Duodenal mucosa (tissue), 2 donors: Measurements from ENCODE around the gene TNFAIP8.
A peak's percentile ranks its signal among the peaks of the same experiment; 100 is the strongest.
"Not testable (repeated sequence)": the region's sequence is repeated elsewhere in the genome, so short reads cannot be mapped to it uniquely, and the experiment has no call there.

Experiments used
- H3K27ac ChIP-seq: one replicate; pipeline ENCODE4 v1.7.0; 2013; ENCODE audit warnings: low read depth, low read length
- H3K27me3 ChIP-seq, 2 donors: one replicate each; pipeline ENCODE4 v1.7.0; 2013; ENCODE audit warnings: low read length in 2 of 2, control low read depth in 1 of 2; ENCODE audit not compliant: insufficient read depth in 2 of 2, control insufficient read depth in 1 of 2
- H3K36me3 ChIP-seq, 2 donors: one replicate each; pipeline ENCODE4 v1.7.0; 2013; ENCODE audit warnings: low read length in 2 of 2, control low read depth in 1 of 2; ENCODE audit not compliant: insufficient read depth in 2 of 2, control insufficient read depth in 1 of 2
- H3K4me1 ChIP-seq, 2 donors: one replicate each; pipeline ENCODE4 v1.7.0; 2013; ENCODE audit warnings: low read length in 2 of 2, control low read depth in 1 of 2; ENCODE audit not compliant: insufficient read depth in 2 of 2, control insufficient read depth in 1 of 2
- H3K4me3 ChIP-seq, 2 donors: one replicate each; pipeline ENCODE4 v1.7.0; 2013; ENCODE audit warnings: low read length in 2 of 2, low read depth in 1 of 2
- H3K9ac ChIP-seq, 2 donors: one replicate each; pipeline ENCODE4 v1.7.0; 2013; ENCODE audit warnings: low read length in 2 of 2, low read depth in 1 of 2
- H3K9me3 ChIP-seq, 2 donors: one replicate each; pipeline ENCODE4 v1.7.0; 2013; ENCODE audit warnings: low read length in 2 of 2, control low read depth in 1 of 2; ENCODE audit not compliant: control insufficient read depth in 1 of 2

TNFAIP8 gene

DNA sequence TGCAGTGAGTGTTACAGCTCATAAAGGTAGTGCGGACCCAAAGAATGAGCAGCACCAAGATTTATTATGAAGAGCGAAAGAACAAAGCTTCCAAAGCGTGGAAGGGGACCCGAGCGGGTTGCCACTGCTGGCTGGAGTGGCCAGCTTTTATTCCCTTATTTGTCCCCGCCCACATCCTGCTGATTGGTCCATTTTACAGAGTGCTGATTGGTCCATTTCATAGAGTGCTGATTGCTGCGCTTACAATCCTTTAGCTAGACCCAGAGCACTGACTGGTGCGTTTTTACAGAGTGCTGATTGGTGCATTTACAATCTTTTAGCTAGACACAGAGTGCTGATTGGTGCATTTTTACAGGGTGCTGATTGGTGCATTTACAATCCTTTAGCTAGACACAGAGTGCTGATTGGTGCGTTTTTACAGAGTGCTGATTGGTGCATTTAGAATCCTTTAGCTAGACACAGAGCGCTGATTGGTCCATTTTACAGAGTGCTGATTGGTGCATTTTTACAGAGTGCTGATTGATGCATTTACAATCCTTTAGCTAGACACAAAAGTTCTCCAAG, 76.9 kb downstream of the TNFAIP8 start:
- not testable (repeated sequence) for H3K4me1 ChIP-seq, H3K9me3 ChIP-seq, H3K4me3 ChIP-seq, H3K27me3 ChIP-seq, H3K36me3 ChIP-seq, H3K27ac ChIP-seq, H3K9ac ChIP-seq

DNA sequence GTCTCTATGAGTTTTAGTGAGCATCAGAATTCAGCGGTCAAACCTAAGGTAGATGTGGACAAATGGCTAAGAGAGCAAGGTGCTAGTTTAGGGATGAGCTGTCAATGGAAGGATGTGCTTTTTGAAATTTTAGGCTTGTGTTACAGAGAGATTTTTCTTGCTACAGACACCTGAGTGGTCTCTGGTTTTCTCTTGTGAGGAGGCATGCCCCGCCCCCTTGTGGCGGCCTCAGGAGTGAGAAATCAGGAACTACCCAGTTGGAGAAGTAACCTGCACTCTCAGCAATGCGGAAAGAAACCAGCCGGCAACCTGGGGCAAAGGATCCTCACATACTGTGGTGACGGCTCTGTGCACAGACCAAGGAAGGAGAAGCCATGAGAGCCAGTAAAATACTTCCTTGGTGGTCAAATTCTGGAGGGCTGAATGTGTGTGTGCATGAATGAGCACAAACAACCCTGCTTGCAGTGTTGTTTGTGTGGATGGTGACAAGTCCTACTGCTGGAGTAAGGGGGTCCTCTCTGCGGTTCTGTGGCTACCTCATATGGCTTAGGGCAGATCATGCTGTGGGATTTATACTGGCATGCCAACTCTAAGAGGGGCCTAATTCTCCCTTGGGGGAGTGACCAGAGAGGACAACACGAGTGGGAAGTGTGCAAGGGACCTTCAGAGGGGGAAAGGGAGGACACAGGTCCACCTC, 79.8 kb downstream of the TNFAIP8 start:
- no peak overlapping the region for H3K4me3 ChIP-seq

DNA sequence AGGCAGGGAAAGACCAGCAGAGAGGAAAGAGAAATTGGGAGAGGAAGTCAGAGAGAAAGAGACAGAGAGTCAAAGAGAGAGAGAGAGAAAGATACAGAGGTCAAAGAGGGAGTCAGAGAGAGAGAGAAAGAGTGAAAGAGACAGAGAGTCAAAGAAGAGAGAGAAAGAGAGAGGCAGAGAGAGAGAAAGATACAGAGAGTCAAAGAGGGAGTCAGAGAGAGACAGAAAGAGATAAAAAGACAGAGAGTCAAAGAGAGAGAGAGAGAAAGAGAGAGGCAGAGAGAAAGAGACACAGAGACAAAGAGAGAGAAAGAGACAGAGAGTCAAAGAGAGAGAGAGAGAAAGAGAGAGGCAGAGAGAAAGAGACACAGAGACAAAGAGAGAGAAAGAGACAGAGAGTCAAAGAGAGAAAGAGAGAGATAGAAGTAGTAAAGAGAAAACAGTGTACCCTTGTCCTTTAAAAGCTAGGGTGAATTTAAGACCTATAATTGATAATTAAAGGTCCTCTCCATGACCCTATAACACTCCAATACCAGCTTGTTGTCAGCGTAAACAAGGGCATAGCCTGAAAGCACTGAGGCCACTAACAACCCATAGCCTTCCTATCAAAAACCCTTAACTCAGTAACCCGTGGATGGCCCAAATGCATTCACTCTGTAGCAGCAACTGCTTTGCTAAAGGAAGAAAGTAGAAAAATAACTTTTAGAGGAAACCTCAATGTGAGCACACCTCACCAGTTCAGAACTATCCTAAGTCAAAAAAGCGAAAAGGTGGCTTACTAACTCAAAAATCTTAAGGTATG, 82.2 kb downstream of the TNFAIP8 start:
- not testable (repeated sequence) for H3K27ac ChIP-seq, H3K27me3 ChIP-seq, H3K9ac ChIP-seq, H3K36me3 ChIP-seq, H3K4me3 ChIP-seq, H3K9me3 ChIP-seq, H3K4me1 ChIP-seq

More for the DNA sequence above, 79.8 kb downstream of the TNFAIP8 start:
- Histone ChIP-seq H3K27me3 (no peaks in the 10 kb centered on the region), H3K27ac (no peak overlapping the region), H3K36me3 (no peaks in the 10 kb centered on the region), H3K4me1 (peaks cover 0 to 6% of the 10 kb centered on the region in 2 donors), H3K9me3 (no peaks in the 10 kb centered on the region), H3K9ac (no peak overlapping the region)

DNA sequence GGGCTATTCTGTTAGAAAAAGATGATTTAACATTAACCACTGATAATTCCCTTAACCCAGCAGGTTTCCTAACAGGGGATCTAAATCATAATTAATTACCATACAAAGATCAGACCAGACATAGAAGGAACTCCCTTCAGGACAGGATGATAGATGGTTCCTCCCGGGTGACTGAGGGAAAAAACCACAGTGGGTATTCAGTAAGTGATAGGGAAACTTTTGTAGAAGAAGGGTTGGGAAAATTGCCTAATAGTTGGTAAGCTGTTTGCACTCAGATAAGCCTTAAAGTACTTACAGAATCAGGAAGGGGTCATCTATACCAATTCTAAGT, 82.7 kb downstream of the TNFAIP8 start:
- H3K27ac ChIP-seq, H3K9me3 ChIP-seq, H3K9ac ChIP-seq, H3K4me1 ChIP-seq, H3K4me3 ChIP-seq, H3K36me3 ChIP-seq, H3K27me3 ChIP-seq: not testable (repeated sequence)

- Histone ChIP-seq H3K9me3 (no peaks in the 10 kb centered on the region), H3K9ac (peak overlapping the region in 1 of 2 donors; percentile 35), H3K27ac (no peak overlapping the region), H3K36me3 (no peaks in the 10 kb centered on the region), H3K27me3 (no peaks in the 10 kb centered on the region), H3K4me3 (peak overlapping the region; percentile 52 to 69), H3K4me1 (peaks cover 0 to 6% of the 10 kb centered on the region in 2 donors)
Measured at GRCh38 chr5:119439140-119439631, 83.4 kb downstream of the TNFAIP8 start.

DNA sequence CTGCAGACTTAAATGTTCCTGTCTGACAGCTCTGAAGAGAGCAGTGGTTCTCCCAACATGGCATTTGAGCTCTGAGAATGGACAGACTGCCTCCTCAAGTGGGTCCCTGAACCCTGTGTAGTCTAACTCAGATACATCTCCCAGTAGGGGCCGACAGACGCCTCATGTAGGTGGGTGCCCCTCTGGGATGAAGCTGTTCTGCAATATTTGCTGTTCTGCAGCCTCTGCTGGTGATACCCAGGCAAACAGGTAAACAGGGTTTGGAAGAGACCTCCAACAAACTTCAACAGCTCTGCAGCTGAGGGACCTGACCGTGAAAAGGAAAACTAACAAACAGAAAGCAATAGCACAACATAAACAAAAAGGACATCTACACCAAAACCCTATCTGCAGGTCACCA, 83.8 kb downstream of the TNFAIP8 start:
- not testable (repeated sequence) for H3K4me3 ChIP-seq, H3K36me3 ChIP-seq, H3K9me3 ChIP-seq, H3K4me1 ChIP-seq, H3K27ac ChIP-seq, H3K9ac ChIP-seq, H3K27me3 ChIP-seq

DNA sequence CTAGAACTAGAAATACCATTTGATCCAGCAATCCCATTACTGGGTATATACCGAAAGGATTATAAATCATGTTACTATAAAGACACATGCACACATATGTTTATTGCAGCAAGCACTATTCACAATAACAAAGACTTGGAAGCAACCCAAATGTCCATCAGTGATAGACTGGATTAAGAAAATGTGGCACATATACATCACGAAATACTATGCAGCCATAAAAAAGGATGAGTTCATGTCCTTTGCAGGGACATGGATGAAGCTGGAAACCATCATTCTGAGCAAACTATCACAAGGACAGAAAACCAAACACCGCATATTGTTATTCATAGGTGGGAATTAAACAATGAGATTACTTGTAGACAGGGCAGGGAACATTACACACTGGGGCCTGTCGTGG, 88.8 kb downstream of the TNFAIP8 start:
- H3K4me3 ChIP-seq, H3K36me3 ChIP-seq, H3K9me3 ChIP-seq, H3K4me1 ChIP-seq, H3K27ac ChIP-seq, H3K9ac ChIP-seq, H3K27me3 ChIP-seq: not testable (repeated sequence)

DNA sequence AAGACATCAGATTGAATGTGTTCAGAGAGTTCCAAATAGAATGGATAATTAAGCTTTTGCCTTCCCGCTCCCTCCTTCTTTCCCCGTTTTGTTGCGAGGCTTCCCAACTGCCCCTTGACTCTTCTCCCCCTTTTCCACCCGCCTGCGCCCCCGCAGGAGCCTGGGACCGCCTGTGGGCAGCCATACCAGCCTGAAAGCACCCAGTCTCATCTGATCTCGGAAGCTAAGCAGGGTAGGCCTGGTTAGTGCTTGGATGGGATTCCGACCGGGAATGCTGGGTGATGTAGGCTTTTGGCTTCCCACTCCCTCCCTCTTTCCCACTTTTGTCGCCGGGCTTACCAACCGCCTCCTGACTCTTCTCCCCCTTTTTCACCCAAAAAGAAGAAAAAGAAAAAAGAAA, 89.7 kb downstream of the TNFAIP8 start:
- H3K4me1 ChIP-seq: no peaks in the 10 kb centered on the region
- no peak overlapping the region for H3K27ac ChIP-seq
- H3K9me3 ChIP-seq: peaks cover 0 to 3% of the 10 kb centered on the region in 2 donors
- H3K27me3 ChIP-seq: no peaks in the 10 kb centered on the region
- H3K36me3 ChIP-seq: no peaks in the 10 kb centered on the region
- no peak overlapping the region for H3K4me3 ChIP-seq
- H3K9ac ChIP-seq: no peak overlapping the region
